H1 (cell line): ENCODE results near the gene PLEKHG5. TPM values are rescaled to one million over a fixed set of nuclear protein-coding genes. Genes with fewer than 3 reads are reported as not detected.
A peak's percentile ranks its signal among the peaks of the same experiment; 100 is the strongest.

Experiments used
- CTCF ChIA-PET: fragments of 300-600 bp; sonication (Branson Sonifier 250); formaldehyde crosslinking; loops from one replicate; lab custom pipeline; 2021; ENCODE audit not compliant: partially characterized antibody; lab: Charles Lee
- POLR2A ChIA-PET: fragments of 300-600 bp; sonication (Branson Sonifier 250); formaldehyde crosslinking; loops from one replicate; lab custom pipeline; 2021; ENCODE audit warnings: inconsistent platforms; ENCODE audit not compliant: partially characterized antibody; lab: Charles Lee
- DNase-seq, 2 experiments: peaks; one replicate each; pipeline versions ENCODE4 v3.0.0 to v3.0.0-alpha.2; 2010 to 2022; ENCODE audit warnings: low spot score in 2 of 2, low read depth in 1 of 2, mixed read lengths in 1 of 2
- FAIRE-seq: peaks from 2 replicates; lab custom pipeline; 2011; peaks lifted over from hg19 to GRCh38; lab: Jason Lieb, UNC
- H2AFZ ChIP-seq: 2 replicates; pipeline ENCODE4 v1.8.1; 2012; ENCODE audit warnings: low read length, inconsistent platforms
- H2AK5ac ChIP-seq: 2 replicates; pipeline ENCODE4 v1.6.1; 2013; ENCODE audit warnings: low read depth, low read length
- H2BK120ac ChIP-seq: replicated peaks from 2 replicates; pipeline ENCODE3; 2013; ENCODE audit warnings: low read depth, low read length, inconsistent platforms
- H2BK12ac ChIP-seq: 2 replicates; pipeline ENCODE4 v1.6.1; 2013; ENCODE audit warnings: low read depth, low read length
- H2BK15ac ChIP-seq: 2 replicates; pipeline ENCODE4 v1.6.1; 2013; ENCODE audit warnings: low read length
- H2BK20ac ChIP-seq: 2 replicates; pipeline ENCODE4 v1.6.1; 2013; ENCODE audit warnings: low read length
- H2BK5ac ChIP-seq: 2 replicates; pipeline ENCODE4 v1.6.1; 2013; ENCODE audit warnings: low read depth, low read length
- H3K14ac ChIP-seq: 2 replicates; pipeline ENCODE4 v1.6.1; 2013; ENCODE audit warnings: inconsistent platforms; ENCODE audit not compliant: insufficient read length
- H3K18ac ChIP-seq: 2 replicates; pipeline ENCODE4 v1.6.1; 2013; ENCODE audit warnings: low read length; ENCODE audit errors: extremely low read depth
- H3K23ac ChIP-seq: 2 replicates; pipeline ENCODE4 v1.6.1; 2013; ENCODE audit warnings: inconsistent platforms; ENCODE audit not compliant: insufficient read length
- H3K23me2 ChIP-seq: 2 replicates; pipeline ENCODE4 v1.6.1; 2013; ENCODE audit warnings: low read depth, low read length
- H3K27ac ChIP-seq: 2 replicates; pipeline ENCODE4 v1.6.1; 2011; ENCODE audit warnings: low read depth, low read length, inconsistent platforms
- H3K27me3 ChIP-seq, 4 experiments: replicated peaks in 1 of 4; 1 replicate in 1 of 4; 2 replicates in 3 of 4; pipeline versions ENCODE4 v1.6.1 to v1.8.1; 2011 to 2013; ENCODE audit warnings: low read length in 3 of 4, mild to moderate bottlenecking in 3 of 4, inconsistent platforms in 2 of 4, mixed read lengths in 2 of 4, moderate library complexity in 1 of 4; ENCODE audit not compliant: control insufficient read depth in 3 of 4, insufficient read depth in 3 of 4; ENCODE audit errors: extremely low read depth in 1 of 4
- H3K36me3 ChIP-seq, 4 experiments: 2 replicates each; pipeline versions ENCODE4 v1.6.1 to v1.8.1; 2011 to 2013; ENCODE audit warnings: mild to moderate bottlenecking in 4 of 4, low read length in 3 of 4, moderate library complexity in 2 of 4, control low read depth in 1 of 4, inconsistent platforms in 1 of 4; ENCODE audit not compliant: insufficient read depth in 4 of 4, control insufficient read depth in 2 of 4
- H3K4ac ChIP-seq: replicated peaks from 2 replicates; pipeline ENCODE3; 2013; ENCODE audit warnings: low read length, low read depth, mixed read lengths, inconsistent platforms; ENCODE audit not compliant: insufficient read length
- H3K4me1 ChIP-seq, 4 experiments: replicated peaks in 1 of 4; 1 replicate in 1 of 4; 2 replicates in 3 of 4; pipeline versions ENCODE4 v1.6.1 to v1.8.1; 2011 to 2013; ENCODE audit warnings: low read length in 3 of 4, inconsistent platforms in 2 of 4, mixed read lengths in 1 of 4; ENCODE audit not compliant: insufficient read depth in 4 of 4, control insufficient read depth in 3 of 4
- H3K4me2 ChIP-seq, 2 experiments: 2 replicates each; pipeline versions ENCODE4 v1.6.1 to v1.8.1; 2011 to 2013; ENCODE audit warnings: low read depth in 2 of 2, low read length in 2 of 2, control low read depth in 1 of 2, inconsistent platforms in 1 of 2, mild to moderate bottlenecking in 1 of 2; ENCODE audit not compliant: insufficient read depth in 1 of 2
- H3K4me3 ChIP-seq, 4 experiments: fragments of 200-600, 300-600 bp in 1 of 4; sonication (generic), shearing (Covaris generic), sonication (Bioruptor Twin) in 1 of 4; 2 replicates each; pipeline versions ENCODE4 v1.5.1 to v1.8.1; 2011 to 2016; ENCODE audit warnings: low read length in 4 of 4, low read depth in 3 of 4, control low read depth in 2 of 4, inconsistent platforms in 2 of 4, mild to moderate bottlenecking in 2 of 4, mixed read lengths in 1 of 4, moderate library complexity in 1 of 4; ENCODE audit not compliant: insufficient read depth in 2 of 4; ENCODE audit errors: extremely low read depth in 1 of 4
- H3K56ac ChIP-seq: replicated peaks from 2 replicates; pipeline ENCODE3; 2013; ENCODE audit warnings: low read depth, mild to moderate bottlenecking, mixed read lengths, low read length, inconsistent platforms; ENCODE audit not compliant: insufficient read length
- H3K79me1 ChIP-seq: 2 replicates; pipeline ENCODE4 v1.6.1; 2013; ENCODE audit warnings: low read depth, low read length, control low read depth
- H3K79me2 ChIP-seq, 2 experiments: 2 replicates each; pipeline versions ENCODE4 v1.6.1 to v1.8.1; 2012 to 2013; ENCODE audit warnings: low read length in 2 of 2, mild to moderate bottlenecking in 2 of 2, inconsistent platforms in 1 of 2; ENCODE audit not compliant: insufficient read depth in 2 of 2, control insufficient read depth in 1 of 2
- H3K9ac ChIP-seq, 4 experiments: replicated peaks in 1 of 4; 1 replicate in 1 of 4; 2 replicates in 3 of 4; pipeline versions ENCODE4 v1.6.1 to v1.8.1; 2011 to 2013; ENCODE audit warnings: low read depth in 3 of 4, low read length in 3 of 4, control low read depth in 2 of 4, mild to moderate bottlenecking in 2 of 4, moderate library complexity in 2 of 4, inconsistent platforms in 1 of 4; ENCODE audit errors: extremely low read depth in 1 of 4
- H3K9me3 ChIP-seq, 2 experiments: 2 replicates each; pipeline versions ENCODE4 v1.6.1 to v1.8.1; 2012 to 2013; ENCODE audit warnings: mild to moderate bottlenecking in 2 of 2, moderate library complexity in 2 of 2, control low read depth in 1 of 2, inconsistent platforms in 1 of 2, low read depth in 1 of 2, low read length in 1 of 2, mixed read lengths in 1 of 2; ENCODE audit not compliant: insufficient read depth in 2 of 2
- H4K20me1 ChIP-seq, 2 experiments: replicated peaks in 1 of 2; 2 replicates each; pipeline versions ENCODE3 to v1.8.1; 2011 to 2013; ENCODE audit warnings: inconsistent platforms in 2 of 2, low read length in 2 of 2, mild to moderate bottlenecking in 1 of 2; ENCODE audit not compliant: insufficient read depth in 2 of 2, control insufficient read depth in 1 of 2
- H4K5ac ChIP-seq: 2 replicates; pipeline ENCODE4 v1.6.1; 2013; ENCODE audit warnings: low read length, low read depth, mixed read lengths, inconsistent platforms; ENCODE audit not compliant: insufficient read length
- H4K8ac ChIP-seq: 2 replicates; pipeline ENCODE4 v1.8.0; 2013; ENCODE audit warnings: mild to moderate bottlenecking, moderate library complexity, low read length, inconsistent platforms; ENCODE audit not compliant: insufficient read depth; ENCODE audit errors: extremely low read depth
- H4K91ac ChIP-seq: replicated peaks from 2 replicates; pipeline ENCODE3; 2013; ENCODE audit warnings: low read length, mixed read lengths, inconsistent platforms; ENCODE audit not compliant: insufficient read length
- ATF3 ChIP-seq: IDR thresholded peaks from 2 replicates; pipeline ENCODE4 v1.6.1; 2011; ENCODE audit warnings: low read depth, mild to moderate bottlenecking, low read length; ENCODE audit not compliant: insufficient read depth
- CEBPB ChIP-seq: IDR thresholded peaks from 2 replicates; pipeline ENCODE4 v1.6.1; 2012; ENCODE audit warnings: low read depth, low read length
- CTBP2 ChIP-seq: IDR thresholded peaks from 2 replicates; pipeline ENCODE4 v1.7.0; 2011; ENCODE audit warnings: borderline replicate concordance, mild to moderate bottlenecking, moderate library complexity, mixed read lengths, low read length; ENCODE audit not compliant: insufficient read depth, insufficient read length
- E2F6 ChIP-seq: IDR thresholded peaks from 2 replicates; pipeline ENCODE4 v1.6.1; 2012; ENCODE audit warnings: inconsistent platforms
- EGR1 ChIP-seq: IDR thresholded peaks from 2 replicates; pipeline ENCODE4 v1.6.1; 2011; ENCODE audit warnings: low read depth, low read length, borderline replicate concordance
- EZH2 ChIP-seq: fragments of 200-600 bp; sonication (generic); IDR thresholded peaks from 2 replicates; pipeline ENCODE4 v1.7.1; 2012; ENCODE audit warnings: low read depth, mild to moderate bottlenecking, moderate library complexity, low read length, inconsistent platforms; ENCODE audit not compliant: severe bottlenecking
- FOSL1 ChIP-seq: IDR thresholded peaks from 2 replicates; pipeline ENCODE4 v1.6.1; 2011; ENCODE audit warnings: mild to moderate bottlenecking, low read depth, low read length, moderate library complexity; ENCODE audit not compliant: insufficient read depth
- HDAC2 ChIP-seq, 2 experiments: fragments of 300-600 bp in 1 of 2; sonication (generic) in 1 of 2; IDR thresholded peaks; 2 replicates each; pipeline ENCODE4 v1.6.1; 2011 to 2012; ENCODE audit warnings: low read depth in 2 of 2, low read length in 2 of 2, mild to moderate bottlenecking in 2 of 2, moderate library complexity in 2 of 2, borderline replicate concordance in 1 of 2, inconsistent platforms in 1 of 2
- MAFK ChIP-seq: IDR thresholded peaks from 2 replicates; pipeline ENCODE4 v1.6.1; 2012; ENCODE audit warnings: low read depth, mild to moderate bottlenecking, improper control_type of control experiment, low read length
- USF2 ChIP-seq: IDR thresholded peaks from 2 replicates; pipeline ENCODE4 v1.6.1; 2011; ENCODE audit warnings: low read length, improper control_type of control experiment
- WGBS, 2 experiments: shearing (Covaris generic) in 1 of 2; methylation state at CpG; one replicate each; pipeline versions ENCODE4 v1.1.6 to v1.1.7; 2013 to 2015; ENCODE audit warnings: low lambda C conversion rate in 2 of 2, mixed read lengths in 2 of 2, inconsistent platforms in 1 of 2, low coverage in 1 of 2, missing lambda C conversion rate in 1 of 2; ENCODE audit not compliant: insufficient replicate concordance in 2 of 2, insufficient coverage in 1 of 2, insufficient read length in 1 of 2; ENCODE audit errors: extremely low coverage in 1 of 2, missing lambda C conversion rate in 1 of 2; 5-methylcytosine and 5-hydroxymethylcytosine counted together
- polyA plus RNA-seq, 7 experiments: library from polyadenylated mRNA; depleted of rRNA in 3 of 7; stranded (reverse) in 5 of 7; unstranded in 2 of 7; fragments of >200 nt in 5 of 7; fragments of 200-250 nt in 2 of 7; gene quantifications; 1 replicate in 5 of 7; 2 replicates in 1 of 7; 4 replicates in 1 of 7; pipeline versions ENCODE4 v1.2.1 to v1.2.3, GENCODE V29; 2011 to 2013; ENCODE audit warnings: missing spikeins in 2 of 7, mixed read lengths in 2 of 7
- total RNA-seq: library from RNA; stranded (reverse); fragmentation: NEBNext Ultra II Directional; extraction: Animal tissue kit (Norgen Biotek cat#: 25700); gene quantifications from 2 replicates; pipeline ENCODE4 v1.2.1, GENCODE V29; 2021

Gene PLEKHG5
- total and polyA plus RNA-seq, 2 of the 8 experiments (the other 6 are each of a cell fraction or from before 2014, with no cell fraction given), result 10.4 to 13.8 TPM

GRCh38 chr1:6513320-6513801 lies 21.9 kb upstream of the PLEKHG5 start:
- H3K14ac ChIP-seq, result no peak overlapping the region
- no peak overlapping the region for H2AK5ac ChIP-seq
- no peaks in the 10 kb centered on the region for H4K20me1 ChIP-seq
- no peak overlapping the region for H2BK12ac ChIP-seq
- H3K9ac ChIP-seq, result no peak overlapping the region
- H3K4ac ChIP-seq, result no peak overlapping the region
- no peak overlapping the region for H3K23ac ChIP-seq
- no peak overlapping the region for H2AFZ ChIP-seq
- 87% methylated on average over 9 of the region's 9 CpGs; no CpG with 5 or more reads in 1 of the 2 experiments for WGBS, 2 experiments
- no peak overlapping the region for H2BK120ac ChIP-seq
- ChIA-PET POLR2A (interaction anchor here (1.0 to 2.3 kb wide), 3 partner anchors 10 to 21 kb away, joined by 4 to 7 read pairs (median 6); no protein-coding TSS in a partner anchor), CTCF (interaction anchor here (0.6 to 4.2 kb wide), 9 partner anchors 8 to 75 kb away, joined by 3 to 19 read pairs (median 4); no protein-coding TSS in a partner anchor)
- no peaks in the 10 kb centered on the region for H3K23me2 ChIP-seq
- no peak overlapping the region for H2BK5ac ChIP-seq
- H3K9me3 ChIP-seq, result no peaks in the 10 kb centered on the region
- DNase-seq (no peak), FAIRE-seq (no peak)
- H3K18ac ChIP-seq, result no peak overlapping the region
- H4K91ac ChIP-seq, result no peak overlapping the region
- H4K5ac ChIP-seq, result no peak overlapping the region
- 0 out of 2 replicates have a peak overlapping the region, but pooled peaks have one; percentile 81 for H2BK15ac ChIP-seq
- H4K8ac ChIP-seq, result no peak overlapping the region
- H3K27ac ChIP-seq, result no peak overlapping the region
- H3K4me1 ChIP-seq, result no peaks in the 10 kb centered on the region; a peak in 3 of 7 replicates
- H3K79me2 ChIP-seq, result no peaks in the 10 kb centered on the region
- H3K36me3 ChIP-seq, result no peaks in the 10 kb centered on the region
- H3K56ac ChIP-seq, result no peak overlapping the region
- no peaks in the 10 kb centered on the region for H3K27me3 ChIP-seq
- no peak overlapping the region for H3K4me3 ChIP-seq
- H3K79me1 ChIP-seq, result no peaks in the 10 kb centered on the region
- H3K4me2 ChIP-seq, result no peak overlapping the region
- no peak overlapping the region for H2BK20ac ChIP-seq
- TF ChIP-seq EZH2 (no peak), HDAC2 (IDR thresholded peaks at IDR 0.05; ENCODE audit: borderline replicate concordance in 1 of 2, low read depth in 2 of 2, low read length in 2 of 2) (no peak), CTBP2 (no peak), E2F6 (no peak), FOSL1 (no peak), EGR1 (no peak), ATF3 (no peak), CEBPB (no peak), USF2 (no peak), MAFK (no peak)
